ENCODE data around the gene TRIP4.

DNA sequence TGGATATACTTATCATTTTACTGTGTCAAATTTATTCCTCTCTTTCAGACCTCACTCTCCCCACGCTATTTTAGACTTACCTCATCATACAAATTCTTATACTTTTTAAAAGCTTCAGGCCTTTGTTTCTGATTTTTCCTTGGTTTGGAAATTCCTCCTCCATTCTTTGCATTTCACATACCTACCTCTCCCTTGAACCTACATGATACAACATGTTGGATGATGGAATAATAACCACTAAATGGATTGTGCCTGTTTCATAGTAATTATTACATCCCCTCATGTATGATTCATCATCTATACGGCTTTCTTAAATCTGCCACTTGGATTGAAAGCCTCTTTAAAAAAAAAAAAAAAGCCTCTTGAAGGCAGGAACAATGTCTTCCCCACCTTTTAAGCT is 24.6 kb downstream of the TRIP4 start:
- TF ChIP-seq CTCF (IDR thresholded peaks at IDR 0.05; ENCODE audit: poor library complexity) (no peak), EZH2 (IDR thresholded peaks at IDR 0.05; ENCODE audit: borderline replicate concordance) (no peak), EZH2phosphoT487 (IDR thresholded peaks at IDR 0.05; ENCODE audit: low read depth, severe bottlenecking, unreplicated experiment) (no peak)

Data from hepatocyte (in vitro differentiated cells).